C4-2B (cell line): ENCODE data around the gene TACSTD2.

ENCODE experiments used
- ZFX ChIP-seq: fragments of 450-650 bp; IDR thresholded peaks from 2 replicates; pipeline ENCODE4 v1.6.1; 2017
- TF ChIP-seq, protein P1 (sequence below): fragments of 450-650 bp; conservative IDR thresholded peaks from 2 replicates; pipeline ENCODE4 v1.5.1; 2017; ENCODE audit warnings: mild to moderate bottlenecking

DNA sequence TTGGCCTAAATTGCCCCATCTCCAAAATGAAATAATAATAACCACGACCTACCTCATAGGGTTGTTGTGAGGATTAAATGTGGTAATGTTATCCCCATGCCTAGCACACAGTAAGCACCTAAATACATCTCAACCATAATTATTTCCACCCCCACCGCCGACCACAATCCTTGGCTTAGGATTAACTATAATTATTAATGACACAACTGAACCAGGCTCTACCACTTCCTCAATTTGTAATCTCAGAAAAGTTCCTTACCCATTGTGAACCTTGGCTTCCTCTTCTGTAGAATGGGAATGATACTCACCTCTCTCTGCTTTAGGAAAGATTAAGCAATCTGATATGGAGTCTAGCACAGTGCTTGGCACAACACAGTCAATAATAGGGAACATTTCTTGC lies 44.3 kb upstream of the TACSTD2 start:
- TF ChIP-seq, protein P1, sequence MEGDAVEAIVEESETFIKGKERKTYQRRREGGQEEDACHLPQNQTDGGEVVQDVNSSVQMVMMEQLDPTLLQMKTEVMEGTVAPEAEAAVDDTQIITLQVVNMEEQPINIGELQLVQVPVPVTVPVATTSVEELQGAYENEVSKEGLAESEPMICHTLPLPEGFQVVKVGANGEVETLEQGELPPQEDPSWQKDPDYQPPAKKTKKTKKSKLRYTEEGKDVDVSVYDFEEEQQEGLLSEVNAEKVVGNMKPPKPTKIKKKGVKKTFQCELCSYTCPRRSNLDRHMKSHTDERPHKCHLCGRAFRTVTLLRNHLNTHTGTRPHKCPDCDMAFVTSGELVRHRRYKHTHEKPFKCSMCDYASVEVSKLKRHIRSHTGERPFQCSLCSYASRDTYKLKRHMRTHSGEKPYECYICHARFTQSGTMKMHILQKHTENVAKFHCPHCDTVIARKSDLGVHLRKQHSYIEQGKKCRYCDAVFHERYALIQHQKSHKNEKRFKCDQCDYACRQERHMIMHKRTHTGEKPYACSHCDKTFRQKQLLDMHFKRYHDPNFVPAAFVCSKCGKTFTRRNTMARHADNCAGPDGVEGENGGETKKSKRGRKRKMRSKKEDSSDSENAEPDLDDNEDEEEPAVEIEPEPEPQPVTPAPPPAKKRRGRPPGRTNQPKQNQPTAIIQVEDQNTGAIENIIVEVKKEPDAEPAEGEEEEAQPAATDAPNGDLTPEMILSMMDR: no peak
- no peak for TF ChIP-seq ZFX
